ENCODE results near the gene TRIM39. TPM values are rescaled to one million over a fixed set of nuclear protein-coding genes. Genes with fewer than 3 reads are reported as not detected.
"Not testable (repeated sequence)": the region's sequence is repeated elsewhere in the genome, so short reads cannot be mapped to it uniquely, and the experiment has no call there.

TRIM39 gene
- 13.9 and 17.1 TPM in 2 replicates for polyA plus RNA-seq (2014; cell fraction: cytosol; rRNA removed)
- polyA plus RNA-seq (2014; cell fraction: nucleus; rRNA removed): 8.3 and 12.5 TPM in 2 replicates

- peak; percentile 82 for DNase-seq (ENCODE audit: low spot score)
These were observed at the start of gene TRIM39 for GRCh38 chr6:30326526-30327231. TSS of gene TRIM39 (plus strand) at chr6:30326927. CDS start at chr6:30329318, 2,391 bp downstream.

GRCh38 chr6:30280988-30281387, 45.7 kb upstream of the TRIM39 start:
- DNase-seq (ENCODE audit: low spot score): not testable (repeated sequence)

- DNase-seq (ENCODE audit: low spot score): no peak
These were observed 44.2 kb upstream of the TRIM39 start for GRCh38 chr6:30282522-30282921.

- no peak for DNase-seq (ENCODE audit: low spot score)
These were observed 43.0 kb upstream of the TRIM39 start for GRCh38 chr6:30283761-30284160.

- no peak for DNase-seq (ENCODE audit: low spot score)
These were observed 39.6 kb upstream of the TRIM39 start for GRCh38 chr6:30287139-30287538.

- DNase-seq (ENCODE audit: low spot score): no peak
These were observed 30.9 kb upstream of the TRIM39 start for GRCh38 chr6:30295837-30296236.

- DNase-seq (ENCODE audit: low spot score): no peak
These were observed 22.7 kb upstream of the TRIM39 start for GRCh38 chr6:30304002-30304401.

GRCh38 chr6:30311101-30311500, 15.6 kb upstream of the TRIM39 start:
- no peak for DNase-seq (ENCODE audit: low spot score)

- no peak for DNase-seq (ENCODE audit: low spot score)
These were observed 15.1 kb upstream of the TRIM39 start for GRCh38 chr6:30311671-30312070.

- no peak for DNase-seq (ENCODE audit: low spot score)
These were observed 14.5 kb upstream of the TRIM39 start for GRCh38 chr6:30312266-30312665.

- DNase-seq (ENCODE audit: low spot score): no peak
These were observed 13.9 kb upstream of the TRIM39 start for GRCh38 chr6:30312676-30313321.

GRCh38 chr6:30315156-30315555, 11.6 kb upstream of the TRIM39 start:
- no peak for DNase-seq (ENCODE audit: low spot score)

GRCh38 chr6:30317913-30318589, 8.7 kb upstream of the TRIM39 start:
- no peak for DNase-seq (ENCODE audit: low spot score)

GRCh38 chr6:30319146-30319835, 7.4 kb upstream of the TRIM39 start:
- no peak for DNase-seq (ENCODE audit: low spot score)

GRCh38 chr6:30321692-30322388, 4.9 kb upstream of the TRIM39 start:
- DNase-seq (ENCODE audit: low spot score): no peak

GRCh38 chr6:30322527-30323501, 3.9 kb upstream of the TRIM39 start:
- no peak for DNase-seq (ENCODE audit: low spot score)

GRCh38 chr6:30323806-30324205, 2.9 kb upstream of the TRIM39 start:
- no peak for DNase-seq (ENCODE audit: low spot score)

GRCh38 chr6:30325150-30325872, 1.4 kb upstream of the TRIM39 start:
- no peak for DNase-seq (ENCODE audit: low spot score)

GRCh38 chr6:30325873-30326525, 728 bp upstream of the TRIM39 start:
- DNase-seq (ENCODE audit: low spot score): peak; percentile 74

Data from SK-N-DZ (cell line).